Neural cell (in vitro differentiated cells): ENCODE results near the gene CLEC16A.

Experiments
- CTCF ChIP-seq: fragments of 450-650 bp; IDR thresholded peaks from 2 replicates; pipeline ENCODE4 v1.5.1; 2014; ENCODE audit warnings: antibody characterized with exemption, mild to moderate bottlenecking, moderate library complexity; ENCODE audit not compliant: poor library complexity, severe bottlenecking
- EP300 ChIP-seq: fragments of 450-650 bp; conservative IDR thresholded peaks from 2 replicates; pipeline ENCODE4 v1.6.1; 2014; ENCODE audit warnings: antibody characterized with exemption, mild to moderate bottlenecking, moderate library complexity; ENCODE audit not compliant: poor library complexity, severe bottlenecking
- RAD21 ChIP-seq: fragments of 450-650 bp; conservative IDR thresholded peaks from 2 replicates; pipeline ENCODE4 v1.6.1; 2014; ENCODE audit warnings: antibody characterized with exemption, mild to moderate bottlenecking, moderate library complexity
- REST ChIP-seq: IDR thresholded peaks from 2 replicates; pipeline ENCODE4 v1.6.1; 2012; ENCODE audit warnings: borderline replicate concordance

GRCh38 chr16:10990378-10990777 lies 46.0 kb downstream of the CLEC16A start:
- TF ChIP-seq CTCF (no peak), EP300 (no peak), RAD21 (no peak), REST (no peak)
